Natural killer cell (primary cell): ENCODE results near the gene AKAP8L. TPM values are rescaled to one million over a fixed set of nuclear protein-coding genes. Genes with fewer than 3 reads are reported as not detected.

Experiments used
- ATAC-seq, 3 donors: fragments of 150-1000 bp in 2 of 3; fragments of 200-7000 bp in 1 of 3; cut with Tn5 transposase; 1 replicate in 1 of 3; 2 replicates in 2 of 3; pipeline ENCODE4 v1.10.0; 2021; ENCODE audit warnings: mild to moderate bottlenecking in 2 of 3, moderate library complexity in 2 of 3
- DNase-seq, 2 donors: peaks; one replicate each; pipeline versions ENCODE4 v3.0.0 to v3.0.0-alpha.2; 2013 to 2021; ENCODE audit warnings: mixed read lengths in 1 of 2
- H3K27ac ChIP-seq: one replicate; pipeline ENCODE4 v1.5.1; 2013; ENCODE audit warnings: mild to moderate bottlenecking, low read length
- H3K27me3 ChIP-seq: one replicate; pipeline ENCODE4 v1.6.1; 2013; ENCODE audit warnings: low read length; ENCODE audit not compliant: control insufficient read depth, insufficient read depth
- H3K36me3 ChIP-seq: one replicate; pipeline ENCODE4 v1.6.1; 2013; ENCODE audit warnings: low read length; ENCODE audit not compliant: control insufficient read depth, insufficient read depth
- H3K4me1 ChIP-seq: one replicate; pipeline ENCODE4 v1.6.1; 2013; ENCODE audit warnings: low read length; ENCODE audit not compliant: control insufficient read depth, insufficient read depth
- H3K4me3 ChIP-seq: one replicate; pipeline ENCODE4 v1.5.1; 2013; ENCODE audit warnings: low read length
- H3K9me3 ChIP-seq: one replicate; pipeline ENCODE4 v1.6.1; 2013; ENCODE audit warnings: low read length; ENCODE audit not compliant: control insufficient read depth, insufficient read depth
- H3K27ac Mint-ChIP-seq, 2 donors: one replicate each; pipeline ENCODE4 v1.8.0; 2022; ENCODE audit warnings: mild to moderate bottlenecking in 2 of 2, mixed read lengths in 2 of 2, moderate library complexity in 1 of 2
- H3K27me3 Mint-ChIP-seq, 2 donors: one replicate each; pipeline ENCODE4 v1.8.0; 2022; ENCODE audit warnings: low read depth in 2 of 2, mixed read lengths in 2 of 2
- H3K36me3 Mint-ChIP-seq: one replicate; pipeline ENCODE4 v1.8.0; 2022; ENCODE audit warnings: mixed read lengths
- H3K4me1 Mint-ChIP-seq, 2 donors: one replicate each; pipeline ENCODE4 v1.8.0; 2022; ENCODE audit warnings: mixed read lengths in 2 of 2
- H3K4me3 Mint-ChIP-seq: one replicate; pipeline ENCODE4 v1.8.0; 2022; ENCODE audit warnings: mild to moderate bottlenecking, moderate library complexity, mixed read lengths
- H3K9me3 Mint-ChIP-seq, 2 donors: one replicate each; pipeline ENCODE4 v1.8.0; 2022; ENCODE audit warnings: mixed read lengths in 2 of 2
- WGBS: methylation state at CpG from one replicate; pipeline ENCODE4 v1.1.7; 2013; ENCODE audit warnings: missing lambda C conversion rate; ENCODE audit not compliant: insufficient coverage; 5-methylcytosine and 5-hydroxymethylcytosine counted together
- intact Hi-C: fragments of 100-400 bp; cut with micrococcal nuclease; formaldehyde crosslinking; loops from one replicate; pipeline ENCODE4 v1.14.2; 2022
- total RNA-seq, 4 donors: library from RNA; stranded (reverse); fragments of 120-200 nt in 1 of 4; gene quantifications; one replicate each; pipeline versions ENCODE4 v1.2.3 to v1.2.4, GENCODE V29; 2013 to 2022
- TF ChIP-seq, protein P1 (sequence below): fragments of 200-600 bp; IDR thresholded peaks from one replicate; pipeline ENCODE4 v1.8.0; 2022; ENCODE audit warnings: antibody characterized with exemption

The AKAP8L gene
- total RNA-seq, 3 donors from 2014 or later (not counting 1 experiment from before 2014, with no cell fraction given) = 144 to 174 (median 173) TPM

DNA sequence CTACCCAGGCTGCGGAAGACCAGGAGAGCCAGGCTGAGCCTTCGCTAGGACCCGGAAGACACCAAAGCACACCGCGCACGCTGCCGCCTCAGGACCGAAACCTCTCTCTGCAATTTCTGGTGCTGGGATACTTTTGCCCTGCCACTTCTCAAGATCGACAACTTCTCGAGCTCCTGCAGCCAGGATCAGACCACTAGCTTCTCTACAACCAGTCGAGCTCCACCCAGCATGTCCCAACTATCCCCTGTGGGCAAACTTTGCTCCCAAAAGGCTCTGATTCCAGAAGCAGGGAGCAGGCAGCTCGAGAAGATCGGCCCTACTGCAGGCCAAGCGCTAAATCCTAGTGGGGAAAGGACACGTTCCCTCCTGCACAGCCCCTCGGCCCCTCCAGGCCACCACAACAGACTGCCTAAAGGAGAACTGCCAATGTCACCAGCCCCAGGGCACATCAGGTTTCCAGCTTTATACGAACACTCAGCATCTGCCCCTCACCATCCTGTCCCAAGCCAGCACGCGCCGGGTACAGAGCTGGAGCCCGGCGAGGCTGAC, 40.2 kb downstream of the AKAP8L start:
- intact Hi-C loops = loop anchor here (1.0 to 5.0 kb wide), 3 partner anchors 41 to 86 kb away; no protein-coding TSS in a partner anchor
- TF ChIP-seq, protein P1, sequence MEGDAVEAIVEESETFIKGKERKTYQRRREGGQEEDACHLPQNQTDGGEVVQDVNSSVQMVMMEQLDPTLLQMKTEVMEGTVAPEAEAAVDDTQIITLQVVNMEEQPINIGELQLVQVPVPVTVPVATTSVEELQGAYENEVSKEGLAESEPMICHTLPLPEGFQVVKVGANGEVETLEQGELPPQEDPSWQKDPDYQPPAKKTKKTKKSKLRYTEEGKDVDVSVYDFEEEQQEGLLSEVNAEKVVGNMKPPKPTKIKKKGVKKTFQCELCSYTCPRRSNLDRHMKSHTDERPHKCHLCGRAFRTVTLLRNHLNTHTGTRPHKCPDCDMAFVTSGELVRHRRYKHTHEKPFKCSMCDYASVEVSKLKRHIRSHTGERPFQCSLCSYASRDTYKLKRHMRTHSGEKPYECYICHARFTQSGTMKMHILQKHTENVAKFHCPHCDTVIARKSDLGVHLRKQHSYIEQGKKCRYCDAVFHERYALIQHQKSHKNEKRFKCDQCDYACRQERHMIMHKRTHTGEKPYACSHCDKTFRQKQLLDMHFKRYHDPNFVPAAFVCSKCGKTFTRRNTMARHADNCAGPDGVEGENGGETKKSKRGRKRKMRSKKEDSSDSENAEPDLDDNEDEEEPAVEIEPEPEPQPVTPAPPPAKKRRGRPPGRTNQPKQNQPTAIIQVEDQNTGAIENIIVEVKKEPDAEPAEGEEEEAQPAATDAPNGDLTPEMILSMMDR = no peak
- no peaks in the 10 kb centered on the region for H3K27me3 ChIP-seq
- Mint-ChIP-seq H3K27ac (peak overlapping the region; percentile 92 to 93), H3K36me3 (no peaks in the 10 kb centered on the region), H3K9me3 (no peaks in the 10 kb centered on the region), H3K4me3 (peak overlapping the region; percentile 98), H3K27me3 (no peaks in the 10 kb centered on the region), H3K4me1 (peaks cover 25 to 40% of the 10 kb centered on the region in 2 donors)
- DNase-seq (peak; percentile 39 to 76), ATAC-seq (peak in 1 of 3 donors; percentile 13)
- H3K36me3 ChIP-seq = peaks cover 7% of the 10 kb centered on the region
- H3K9me3 ChIP-seq = no peaks in the 10 kb centered on the region
- peak overlapping the region; percentile 84 for H3K4me3 ChIP-seq
- peak overlapping the region; percentile 98 for H3K27ac ChIP-seq
- peaks cover 34% of the 10 kb centered on the region for H3K4me1 ChIP-seq
- WGBS = 0% methylated on average over 22 of the region's 22 CpGs

DNA sequence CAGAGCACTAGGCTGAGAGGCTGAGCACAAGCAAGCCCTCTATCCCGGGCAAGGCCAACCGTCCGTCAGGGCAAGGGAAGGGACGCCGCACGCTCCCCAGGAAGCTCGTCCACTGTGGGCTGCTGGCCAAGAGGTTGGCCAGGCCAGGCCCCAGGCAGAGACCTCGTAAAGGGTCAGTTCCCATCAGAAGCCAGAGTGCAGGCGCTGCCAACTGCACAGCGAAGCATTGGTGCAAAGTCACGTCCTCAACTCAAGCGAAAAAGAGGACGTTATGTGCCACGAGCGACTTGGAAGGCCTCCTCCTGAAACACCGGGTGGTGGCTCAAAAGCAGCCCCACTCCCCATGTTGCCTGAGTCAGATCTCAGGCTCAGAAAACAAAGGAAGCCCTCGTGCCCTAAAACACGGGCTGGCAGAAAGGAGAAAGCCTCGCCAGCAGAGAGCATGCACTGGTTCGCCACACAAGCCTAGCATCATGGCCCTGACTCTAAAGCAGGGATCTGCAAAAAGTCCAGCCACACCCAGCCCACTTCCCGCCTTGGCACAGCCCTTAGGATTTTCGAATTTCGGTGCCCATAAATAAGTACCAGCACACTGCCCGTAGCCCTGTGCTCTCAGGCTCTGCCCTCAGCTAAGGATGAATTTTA, 43.9 kb downstream of the AKAP8L start:
- intact Hi-C loops = loop anchor here (5.0 kb wide), 1 partner anchor 83 kb away; no protein-coding TSS in a partner anchor
- H3K9me3 ChIP-seq = no peaks in the 10 kb centered on the region
- H3K36me3 ChIP-seq = peaks cover 43% of the 10 kb centered on the region
- Mint-ChIP-seq H3K4me1 (peaks cover 20 to 33% of the 10 kb centered on the region in 2 donors), H3K4me3 (no peak overlapping the region), H3K9me3 (no peaks in the 10 kb centered on the region), H3K27ac (no peak overlapping the region), H3K36me3 (no peaks in the 10 kb centered on the region), H3K27me3 (no peaks in the 10 kb centered on the region)
- 89% methylated on average over 24 of the region's 24 CpGs for WGBS
- ATAC-seq (no peak), DNase-seq (no peak)
- H3K27me3 ChIP-seq = no peaks in the 10 kb centered on the region
- no peak overlapping the region for H3K27ac ChIP-seq
- TF ChIP-seq, protein P1 = no peak
- peaks cover 28% of the 10 kb centered on the region for H3K4me1 ChIP-seq
- no peak overlapping the region for H3K4me3 ChIP-seq

DNA sequence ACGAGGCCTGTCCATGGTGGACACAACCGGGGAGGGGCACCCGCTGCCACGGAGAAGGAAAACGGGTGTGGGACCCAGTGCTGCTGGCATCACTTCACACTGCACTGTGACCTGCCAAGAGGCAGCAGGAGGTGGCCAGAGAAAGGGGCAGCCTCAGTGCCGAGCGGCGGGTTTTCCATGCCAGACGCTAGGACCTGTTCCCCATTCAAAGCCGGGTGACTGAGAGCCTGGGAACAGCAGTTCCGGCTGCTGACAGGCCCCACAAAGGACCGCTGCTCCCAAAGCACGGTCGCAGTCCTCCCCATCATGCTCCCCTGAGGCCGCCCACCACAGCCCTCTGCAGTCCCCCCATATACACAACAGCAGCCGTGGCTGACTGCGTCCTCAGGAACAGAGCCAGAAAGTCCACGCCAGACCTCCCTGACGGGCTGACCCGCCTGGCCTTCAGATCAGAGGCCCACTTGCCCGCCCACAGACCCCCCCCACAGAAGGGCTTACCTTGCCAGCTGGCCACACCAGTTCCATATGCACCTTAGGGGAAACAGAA, 44.6 kb downstream of the AKAP8L start:
- ATAC-seq = no peak
- H3K36me3 ChIP-seq = peaks cover 50% of the 10 kb centered on the region
- no peaks in the 10 kb centered on the region for H3K9me3 ChIP-seq
- H3K27ac ChIP-seq = no peak overlapping the region
- Mint-ChIP-seq H3K36me3 (no peaks in the 10 kb centered on the region), H3K9me3 (no peaks in the 10 kb centered on the region), H3K4me1 (peaks cover 20 to 33% of the 10 kb centered on the region in 2 donors), H3K4me3 (no peak overlapping the region), H3K27ac (no peak overlapping the region), H3K27me3 (no peaks in the 10 kb centered on the region)
- no peaks in the 10 kb centered on the region for H3K27me3 ChIP-seq
- 91% methylated on average over 21 of the region's 21 CpGs for WGBS
- DNase-seq = no peak
- intact Hi-C loops = no loop called here
- TF ChIP-seq, protein P1 = no peak
- H3K4me1 ChIP-seq = peaks cover 28% of the 10 kb centered on the region
- H3K4me3 ChIP-seq = no peak overlapping the region
